Neural cell (in vitro differentiated cells): ENCODE data around the gene HLF. TPM values are rescaled to one million over a fixed set of nuclear protein-coding genes. Genes with fewer than 3 reads are reported as not detected.

ENCODE experiments used
- H2AFZ ChIP-seq: fragments of 200-600, 300-800 bp; sonication (generic), shearing (Covaris generic); 2 replicates; pipeline ENCODE4 v1.6.0; 2014; ENCODE audit warnings: low read depth, mild to moderate bottlenecking, antibody characterized with exemption, low read length, moderate library complexity
- H3F3A ChIP-seq: fragments of 200-600 bp; shearing (Covaris generic); 2 replicates; pipeline ENCODE4 v1.6.1; 2016; ENCODE audit warnings: mild to moderate bottlenecking, moderate library complexity, mixed read lengths, antibody characterized with exemption, low read length; ENCODE audit not compliant: insufficient read depth, poor library complexity, severe bottlenecking
- H3K27ac ChIP-seq: fragments of 200-600, 300-800 bp; sonication (generic), shearing (Covaris generic); 2 replicates; pipeline ENCODE4 v1.5.1; 2014; ENCODE audit warnings: mild to moderate bottlenecking, low read length, moderate library complexity
- H3K27me3 ChIP-seq: fragments of 300-800, 200-600 bp; sonication (generic), shearing (Covaris generic); 2 replicates; pipeline ENCODE4 v1.6.0; 2014; ENCODE audit warnings: mild to moderate bottlenecking, low read depth, low read length, moderate library complexity; ENCODE audit not compliant: insufficient read depth
- H3K36me3 ChIP-seq: fragments of 300-800, 200-600 bp; sonication (generic), shearing (Covaris generic); 2 replicates; pipeline ENCODE4 v1.5.1; 2014; ENCODE audit warnings: mild to moderate bottlenecking, antibody characterized with exemption, low read length, moderate library complexity; ENCODE audit not compliant: insufficient read depth
- H3K4me2 ChIP-seq: fragments of 300-800, 200-600 bp; sonication (generic), shearing (Covaris generic); 2 replicates; pipeline ENCODE4 v1.6.0; 2014; ENCODE audit warnings: mild to moderate bottlenecking, low read length
- H3K4me3 ChIP-seq: fragments of 300-800, 200-600 bp; sonication (generic), shearing (Covaris generic); 2 replicates; pipeline ENCODE4 v1.5.1; 2014; ENCODE audit warnings: mild to moderate bottlenecking, low read length, moderate library complexity
- H3K79me2 ChIP-seq: fragments of 200-600 bp; shearing (Covaris generic); replicated peaks from 2 replicates; pipeline ENCODE4 v1.6.0; 2014; ENCODE audit warnings: mild to moderate bottlenecking, low read length, moderate library complexity; ENCODE audit not compliant: insufficient read depth
- H3K9ac ChIP-seq: fragments of 300-800, 200-600 bp; sonication (generic), shearing (Covaris generic); 2 replicates; pipeline ENCODE4 v1.6.1; 2016; ENCODE audit warnings: mild to moderate bottlenecking, low read length, mixed read lengths
- H3K9me2 ChIP-seq: fragments of 200-600 bp; shearing (Covaris generic); 2 replicates; pipeline ENCODE4 v1.6.1; 2016; ENCODE audit warnings: mild to moderate bottlenecking, low read length, mixed read lengths; ENCODE audit not compliant: insufficient read depth
- H3K9me3 ChIP-seq: fragments of 200-600, 300-800 bp; sonication (generic), shearing (Covaris generic); 2 replicates; pipeline ENCODE4 v1.6.1; 2016; ENCODE audit warnings: mild to moderate bottlenecking, mixed run types, low read length, moderate library complexity, mixed read lengths
- H4K20me1 ChIP-seq: fragments of 200-600 bp; shearing (Covaris generic); 2 replicates; pipeline ENCODE4 v1.6.1; 2016; ENCODE audit warnings: mild to moderate bottlenecking, mixed run types; ENCODE audit not compliant: insufficient read depth
- CTCF ChIP-seq: fragments of 450-650 bp; IDR thresholded peaks from 2 replicates; pipeline ENCODE4 v1.5.1; 2014; ENCODE audit warnings: antibody characterized with exemption, mild to moderate bottlenecking, moderate library complexity; ENCODE audit not compliant: poor library complexity, severe bottlenecking
- EP300 ChIP-seq: fragments of 450-650 bp; conservative IDR thresholded peaks from 2 replicates; pipeline ENCODE4 v1.6.1; 2014; ENCODE audit warnings: antibody characterized with exemption, mild to moderate bottlenecking, moderate library complexity; ENCODE audit not compliant: poor library complexity, severe bottlenecking
- EZH2 ChIP-seq: fragments of 200-600, 300-800 bp; shearing (Covaris generic), sonication (generic); IDR thresholded peaks from 2 replicates; pipeline ENCODE4 v1.6.1; 2014; ENCODE audit warnings: antibody characterized with exemption, low read length, borderline replicate concordance, mild to moderate bottlenecking; ENCODE audit not compliant: insufficient read depth, poor library complexity, severe bottlenecking
- MXI1 ChIP-seq: fragments of 450-650 bp; conservative IDR thresholded peaks from 2 replicates; pipeline ENCODE4 v1.6.1; 2014; ENCODE audit warnings: antibody characterized with exemption, mild to moderate bottlenecking; ENCODE audit not compliant: poor library complexity, severe bottlenecking
- POLR2AphosphoS5 ChIP-seq: IDR thresholded peaks from 2 replicates; pipeline ENCODE4 v1.6.1; 2012
- RAD21 ChIP-seq: fragments of 450-650 bp; conservative IDR thresholded peaks from 2 replicates; pipeline ENCODE4 v1.6.1; 2014; ENCODE audit warnings: antibody characterized with exemption, mild to moderate bottlenecking, moderate library complexity
- SMC3 ChIP-seq: fragments of 450-650 bp; conservative IDR thresholded peaks from 2 replicates; pipeline ENCODE4 v1.6.1; 2014; ENCODE audit warnings: antibody characterized with exemption, mild to moderate bottlenecking, moderate library complexity; ENCODE audit not compliant: poor library complexity
- TAF1 ChIP-seq: IDR thresholded peaks from 2 replicates; pipeline ENCODE4 v1.6.1; 2012; ENCODE audit warnings: low read depth
- polyA plus RNA-seq: library from polyadenylated mRNA; depleted of rRNA; stranded (reverse); fragments of >200 nt; gene quantifications from 2 replicates; pipeline ENCODE4 v1.2.3, GENCODE V29; 2014
- TF ChIP-seq, protein P1 (sequence below): IDR thresholded peaks from 2 replicates; pipeline ENCODE4 v1.6.1; 2012; ENCODE audit warnings: borderline replicate concordance

The HLF gene
- polyA plus RNA-seq, 1 donor from 2014 or later: 0.71 TPM

DNA sequence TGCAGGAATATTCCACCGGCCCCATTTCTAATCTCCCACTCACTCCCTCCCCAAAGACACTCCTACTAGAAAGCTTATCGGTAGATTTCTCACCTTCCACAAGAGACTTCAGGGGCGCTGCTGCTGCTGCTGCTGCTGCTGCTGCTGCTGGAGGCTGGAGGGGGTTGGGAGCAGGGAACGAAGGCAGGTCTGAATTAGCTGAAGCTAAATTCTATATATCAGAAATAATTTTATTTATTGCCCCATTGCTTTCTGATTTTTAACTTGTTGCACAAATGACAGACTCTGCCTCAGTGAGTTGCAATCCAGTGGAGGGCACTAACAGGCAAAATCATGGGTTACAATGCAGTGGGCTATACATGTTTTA is 25.8 kb upstream of the HLF start:
- no peaks in the 10 kb centered on the region for H3K36me3 ChIP-seq
- no peaks in the 10 kb centered on the region for H4K20me1 ChIP-seq
- peaks cover 9% of the 10 kb centered on the region for H3F3A ChIP-seq
- H3K4me3 ChIP-seq: peak overlapping the region; percentile 70
- TF ChIP-seq SMC3 (peak; percentile 64), POLR2AphosphoS5 (no peak), CTCF (peak; percentile 69), RAD21 (peak; percentile 66), EZH2 (no peak)
- H3K27ac ChIP-seq: peak overlapping the region; percentile 40
- no peaks in the 10 kb centered on the region for H3K27me3 ChIP-seq
- peak overlapping the region; percentile 70 for H3K4me2 ChIP-seq
- H3K79me2 ChIP-seq: no peaks in the 10 kb centered on the region
- H3K9me2 ChIP-seq: no peaks in the 10 kb centered on the region
- peak overlapping the region; percentile 27 for H2AFZ ChIP-seq
- H3K9ac ChIP-seq: peak overlapping the region; percentile 52
- no peaks in the 10 kb centered on the region for H3K9me3 ChIP-seq

DNA sequence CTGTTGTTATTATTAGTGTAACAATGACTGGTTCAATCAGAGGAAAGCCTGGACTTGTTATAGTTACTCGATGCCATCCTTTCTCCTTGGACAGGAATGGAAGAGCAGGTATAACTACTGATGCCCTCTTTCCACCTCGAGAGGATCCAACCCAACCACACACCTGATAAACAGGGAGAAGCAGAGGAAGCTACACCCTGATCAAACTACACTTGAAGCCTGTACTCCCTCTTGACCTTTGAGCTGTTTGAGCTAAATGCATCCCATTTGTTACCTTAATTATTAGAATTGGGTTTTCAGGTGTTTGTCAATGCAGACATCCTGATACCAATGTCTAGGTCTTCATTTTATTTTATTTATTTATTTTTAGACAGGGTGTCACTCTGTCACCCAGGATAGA is 23.7 kb upstream of the HLF start:
- Histone ChIP-seq H3K4me2 (no peak overlapping the region), H3K27ac (no peak overlapping the region), H3K79me2 (no peaks in the 10 kb centered on the region), H3F3A (peaks cover 9% of the 10 kb centered on the region), H3K36me3 (no peaks in the 10 kb centered on the region), H3K27me3 (no peaks in the 10 kb centered on the region), H2AFZ (no peak overlapping the region), H3K9me2 (no peaks in the 10 kb centered on the region), H3K4me3 (no peak overlapping the region), H4K20me1 (no peaks in the 10 kb centered on the region), H3K9ac (no peak overlapping the region), H3K9me3 (no peaks in the 10 kb centered on the region)
- no peak for TF ChIP-seq CTCF
- no peak for TF ChIP-seq EP300
- no peak for TF ChIP-seq SMC3
- no peak for TF ChIP-seq EZH2
- TF ChIP-seq MXI1: no peak
- no peak for TF ChIP-seq RAD21
- no peak for TF ChIP-seq TAF1
- TF ChIP-seq, protein P1, sequence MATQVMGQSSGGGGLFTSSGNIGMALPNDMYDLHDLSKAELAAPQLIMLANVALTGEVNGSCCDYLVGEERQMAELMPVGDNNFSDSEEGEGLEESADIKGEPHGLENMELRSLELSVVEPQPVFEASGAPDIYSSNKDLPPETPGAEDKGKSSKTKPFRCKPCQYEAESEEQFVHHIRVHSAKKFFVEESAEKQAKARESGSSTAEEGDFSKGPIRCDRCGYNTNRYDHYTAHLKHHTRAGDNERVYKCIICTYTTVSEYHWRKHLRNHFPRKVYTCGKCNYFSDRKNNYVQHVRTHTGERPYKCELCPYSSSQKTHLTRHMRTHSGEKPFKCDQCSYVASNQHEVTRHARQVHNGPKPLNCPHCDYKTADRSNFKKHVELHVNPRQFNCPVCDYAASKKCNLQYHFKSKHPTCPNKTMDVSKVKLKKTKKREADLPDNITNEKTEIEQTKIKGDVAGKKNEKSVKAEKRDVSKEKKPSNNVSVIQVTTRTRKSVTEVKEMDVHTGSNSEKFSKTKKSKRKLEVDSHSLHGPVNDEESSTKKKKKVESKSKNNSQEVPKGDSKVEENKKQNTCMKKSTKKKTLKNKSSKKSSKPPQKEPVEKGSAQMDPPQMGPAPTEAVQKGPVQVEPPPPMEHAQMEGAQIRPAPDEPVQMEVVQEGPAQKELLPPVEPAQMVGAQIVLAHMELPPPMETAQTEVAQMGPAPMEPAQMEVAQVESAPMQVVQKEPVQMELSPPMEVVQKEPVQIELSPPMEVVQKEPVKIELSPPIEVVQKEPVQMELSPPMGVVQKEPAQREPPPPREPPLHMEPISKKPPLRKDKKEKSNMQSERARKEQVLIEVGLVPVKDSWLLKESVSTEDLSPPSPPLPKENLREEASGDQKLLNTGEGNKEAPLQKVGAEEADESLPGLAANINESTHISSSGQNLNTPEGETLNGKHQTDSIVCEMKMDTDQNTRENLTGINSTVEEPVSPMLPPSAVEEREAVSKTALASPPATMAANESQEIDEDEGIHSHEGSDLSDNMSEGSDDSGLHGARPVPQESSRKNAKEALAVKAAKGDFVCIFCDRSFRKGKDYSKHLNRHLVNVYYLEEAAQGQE: no peak
- no peak for TF ChIP-seq POLR2AphosphoS5
